ENCODE measurements around the gene ASPHD2.
"Not testable (repeated sequence)": the region's sequence is repeated elsewhere in the genome, so short reads cannot be mapped to it uniquely, and the experiment has no call there.

The ASPHD2 gene

GRCh38 chr22:26406118-26406517, 22.9 kb upstream of the ASPHD2 start:
- H2AFZ ChIP-seq (ENCODE audit: insufficient read depth, low read length, poor library complexity) = no peak overlapping the region
- H4K91ac ChIP-seq (ENCODE audit: low read depth, low read length) = no peak overlapping the region
- no peak overlapping the region for H2BK120ac ChIP-seq (ENCODE audit: insufficient read depth, low read length, poor library complexity)
- H3K18ac ChIP-seq (ENCODE audit: low read length) = no peak overlapping the region
- peaks cover 5 to 10% of the 10 kb centered on the region in 2 experiments for H3K4me1 ChIP-seq (ENCODE audit: control insufficient read depth in 1 of 2, insufficient read depth in 2 of 2, low read length in 2 of 2)
- no peaks in the 10 kb centered on the region for H3K9me3 ChIP-seq (ENCODE audit: insufficient read depth, low read depth, low read length)
- no peak for DNase-seq
- no peak overlapping the region for H3K4me2 ChIP-seq (ENCODE audit: low read length)
- H3K36me3 ChIP-seq (ENCODE audit: control insufficient read depth in 1 of 2, insufficient read depth in 2 of 2, low read length in 2 of 2) = no peaks in the 10 kb centered on the region
- no peak overlapping the region for H3K14ac ChIP-seq (ENCODE audit: low read length)
- H3K79me1 ChIP-seq (ENCODE audit: low read length) = no peaks in the 10 kb centered on the region
- H4K8ac ChIP-seq (ENCODE audit: low read depth, low read length) = no peak overlapping the region
- no peak overlapping the region for H3K27ac ChIP-seq (ENCODE audit: low read depth, low read length)
- H2BK5ac ChIP-seq (ENCODE audit: low read depth, low read length, poor library complexity) = no peak overlapping the region
- H3K9ac ChIP-seq (ENCODE audit: low read length) = no peak overlapping the region
- no peak overlapping the region for H3K4me3 ChIP-seq (ENCODE audit: low read depth, low read length)
- no peaks in the 10 kb centered on the region for H3K79me2 ChIP-seq (ENCODE audit: control insufficient read depth, insufficient read depth, low read length, poor library complexity)
- no peaks in the 10 kb centered on the region for H3K27me3 ChIP-seq (ENCODE audit: insufficient read depth, low read length)
- H2BK12ac ChIP-seq (ENCODE audit: low read length) = no peak overlapping the region
- no peak overlapping the region for H4K12ac ChIP-seq (ENCODE audit: low read depth, low read length)
- H3K23ac ChIP-seq (ENCODE audit: low read length) = no peak overlapping the region
- H3K4ac ChIP-seq (ENCODE audit: low read depth, low read length) = no peak overlapping the region
- H2AK5ac ChIP-seq (ENCODE audit: low read length) = no peak overlapping the region
- no CpG with 5 or more reads among the region's 4 CpGs for WGBS (ENCODE audit: extremely low coverage, insufficient coverage, insufficient read length)

- H3K9ac ChIP-seq (ENCODE audit: low read length); DNase-seq; H3K36me3 ChIP-seq (ENCODE audit: control insufficient read depth in 1 of 2, insufficient read depth in 2 of 2, low read length in 2 of 2); H2AFZ ChIP-seq (ENCODE audit: insufficient read depth, low read length, poor library complexity); H2AK5ac ChIP-seq (ENCODE audit: low read length); H3K9me3 ChIP-seq (ENCODE audit: insufficient read depth, low read depth, low read length); H2BK5ac ChIP-seq (ENCODE audit: low read depth, low read length, poor library complexity); H2BK12ac ChIP-seq (ENCODE audit: low read length); H4K8ac ChIP-seq (ENCODE audit: low read depth, low read length); H3K27ac ChIP-seq (ENCODE audit: low read depth, low read length); H3K4me2 ChIP-seq (ENCODE audit: low read length); H3K79me2 ChIP-seq (ENCODE audit: control insufficient read depth, insufficient read depth, low read length, poor library complexity); H3K4me3 ChIP-seq (ENCODE audit: low read depth, low read length); H2BK120ac ChIP-seq (ENCODE audit: insufficient read depth, low read length, poor library complexity); H3K18ac ChIP-seq (ENCODE audit: low read length); H3K23ac ChIP-seq (ENCODE audit: low read length); H3K79me1 ChIP-seq (ENCODE audit: low read length); H3K14ac ChIP-seq (ENCODE audit: low read length); H4K91ac ChIP-seq (ENCODE audit: low read depth, low read length); H4K12ac ChIP-seq (ENCODE audit: low read depth, low read length); H3K4ac ChIP-seq (ENCODE audit: low read depth, low read length); H3K27me3 ChIP-seq (ENCODE audit: insufficient read depth, low read length): not testable (repeated sequence)
- peaks cover 5 to 10% of the 10 kb centered on the region in 2 experiments for H3K4me1 ChIP-seq (ENCODE audit: control insufficient read depth in 1 of 2, insufficient read depth in 2 of 2, low read length in 2 of 2)
- WGBS (ENCODE audit: extremely low coverage, insufficient coverage, insufficient read length) = no CpG with 5 or more reads among the region's 7 CpGs
Measured at GRCh38 chr22:26408562-26409220, 20.4 kb upstream of the ASPHD2 start.

- Histone ChIP-seq H2BK5ac (ENCODE audit: low read depth, low read length, poor library complexity) (no peak overlapping the region), H4K8ac (ENCODE audit: low read depth, low read length) (no peak overlapping the region), H3K4me2 (ENCODE audit: low read length) (no peak overlapping the region), H3K9me3 (ENCODE audit: insufficient read depth, low read depth, low read length) (peaks cover 2% of the 10 kb centered on the region), H3K14ac (ENCODE audit: low read length) (no peak overlapping the region), H3K36me3 (ENCODE audit: control insufficient read depth in 1 of 2, insufficient read depth in 2 of 2, low read length in 2 of 2) (no peaks in the 10 kb centered on the region), H3K4me3 (ENCODE audit: low read depth, low read length) (no peak overlapping the region), H2BK12ac (ENCODE audit: low read length) (no peak overlapping the region), H3K4ac (ENCODE audit: low read depth, low read length) (no peak overlapping the region), H3K79me2 (ENCODE audit: control insufficient read depth, insufficient read depth, low read length, poor library complexity) (no peaks in the 10 kb centered on the region), H2AK5ac (ENCODE audit: low read length) (no peak overlapping the region), H3K79me1 (ENCODE audit: low read length) (no peaks in the 10 kb centered on the region), H3K27ac (ENCODE audit: low read depth, low read length) (no peak overlapping the region), H2BK120ac (ENCODE audit: insufficient read depth, low read length, poor library complexity) (no peak overlapping the region), H3K4me1 (ENCODE audit: control insufficient read depth in 1 of 2, insufficient read depth in 2 of 2, low read length in 2 of 2) (peaks cover 5 to 8% of the 10 kb centered on the region in 2 experiments), H2AFZ (ENCODE audit: insufficient read depth, low read length, poor library complexity) (no peak overlapping the region), H3K27me3 (ENCODE audit: insufficient read depth, low read length) (no peaks in the 10 kb centered on the region), H3K23ac (ENCODE audit: low read length) (no peak overlapping the region), H3K9ac (ENCODE audit: low read length) (no peak overlapping the region), H4K91ac (ENCODE audit: low read depth, low read length) (no peak overlapping the region), H3K18ac (ENCODE audit: low read length) (no peak overlapping the region), H4K12ac (ENCODE audit: low read depth, low read length) (no peak overlapping the region)
- peak in 1 of 2 donors; percentile 17 for DNase-seq
- no CpG with 5 or more reads among the region's 5 CpGs for WGBS (ENCODE audit: extremely low coverage, insufficient coverage, insufficient read length)
Measured at GRCh38 chr22:26409719-26410335, 19.2 kb upstream of the ASPHD2 start.

GRCh38 chr22:26410386-26410785, 18.7 kb upstream of the ASPHD2 start:
- Histone ChIP-seq H2BK5ac (ENCODE audit: low read depth, low read length, poor library complexity) (no peak overlapping the region), H3K4me3 (ENCODE audit: low read depth, low read length) (no peak overlapping the region), H3K79me2 (ENCODE audit: control insufficient read depth, insufficient read depth, low read length, poor library complexity) (no peaks in the 10 kb centered on the region), H2BK12ac (ENCODE audit: low read length) (no peak overlapping the region), H3K4me2 (ENCODE audit: low read length) (no peak overlapping the region), H4K91ac (ENCODE audit: low read depth, low read length) (no peak overlapping the region), H3K18ac (ENCODE audit: low read length) (no peak overlapping the region), H3K9ac (ENCODE audit: low read length) (no peak overlapping the region), H4K12ac (ENCODE audit: low read depth, low read length) (no peak overlapping the region), H3K27me3 (ENCODE audit: insufficient read depth, low read length) (no peaks in the 10 kb centered on the region), H2AFZ (ENCODE audit: insufficient read depth, low read length, poor library complexity) (no peak overlapping the region), H4K8ac (ENCODE audit: low read depth, low read length) (no peak overlapping the region), H3K14ac (ENCODE audit: low read length) (no peak overlapping the region), H2BK120ac (ENCODE audit: insufficient read depth, low read length, poor library complexity) (no peak overlapping the region), H3K4me1 (ENCODE audit: control insufficient read depth in 1 of 2, insufficient read depth in 2 of 2, low read length in 2 of 2) (peaks cover 3% of the 10 kb centered on the region in 2 experiments), H3K36me3 (ENCODE audit: control insufficient read depth in 1 of 2, insufficient read depth in 2 of 2, low read length in 2 of 2) (no peaks in the 10 kb centered on the region), H2AK5ac (ENCODE audit: low read length) (no peak overlapping the region), H3K23ac (ENCODE audit: low read length) (no peak overlapping the region), H3K4ac (ENCODE audit: low read depth, low read length) (no peak overlapping the region), H3K79me1 (ENCODE audit: low read length) (no peaks in the 10 kb centered on the region), H3K27ac (ENCODE audit: low read depth, low read length) (no peak overlapping the region), H3K9me3 (ENCODE audit: insufficient read depth, low read depth, low read length) (peaks cover 2% of the 10 kb centered on the region)
- no peak for DNase-seq
- WGBS (ENCODE audit: extremely low coverage, insufficient coverage, insufficient read length) = no CpG with 5 or more reads among the region's 5 CpGs
